T47D (cell line): Measurements from ENCODE around the gene ORC1.

ENCODE experiments used
- DNase-seq, 2 experiments: peaks; one replicate each; pipeline versions ENCODE4 v3.0.0 to v3.0.0-alpha.2; 2011 to 2012; ENCODE audit warnings: low read depth in 1 of 2, low spot score in 1 of 2
- JUND ChIP-seq: IDR thresholded peaks from 2 replicates; pipeline ENCODE4 v1.6.1; 2012; ENCODE audit warnings: low read depth
- in situ Hi-C: cut with HindIII; loops from 2 replicates; pipeline ENCODE4 v1.10.0; 2016; ENCODE audit warnings: low sequenced_read_pairs, low pct_unique_long_range_greater_than_20kb

ORC1 gene

GRCh38 chr1:52352690-52353089 lies 51.5 kb downstream of the ORC1 start:
- in situ Hi-C loops: no loop called here
- TF ChIP-seq JUND: no peak
- no peak for DNase-seq

- peak; percentile 33 to 59 for DNase-seq
- no peak for TF ChIP-seq JUND
- in situ Hi-C loops: no loop called here
Observed at GRCh38 chr1:52348704-52349300, 55.4 kb downstream of the ORC1 start.

GRCh38 chr1:52346653-52347052 lies 57.6 kb downstream of the ORC1 start:
- in situ Hi-C loops: no loop called here
- no peak for DNase-seq
- TF ChIP-seq JUND: no peak

- in situ Hi-C loops: no loop called here
- no peak for DNase-seq
- no peak for TF ChIP-seq JUND
Observed at GRCh38 chr1:52345252-52345651, 59.0 kb downstream of the ORC1 start.

- no peak for DNase-seq
- in situ Hi-C loops: no loop called here
- TF ChIP-seq JUND: no peak
Observed at GRCh38 chr1:52343979-52344378, 60.2 kb downstream of the ORC1 start.

- no peak for TF ChIP-seq JUND
- in situ Hi-C loops: no loop called here
- DNase-seq: no peak
Observed at GRCh38 chr1:52341655-52342260, 62.5 kb downstream of the ORC1 start.

- in situ Hi-C loops: no loop called here
- no peak for TF ChIP-seq JUND
- DNase-seq: no peak
Observed at GRCh38 chr1:52337439-52337838, 66.8 kb downstream of the ORC1 start.

GRCh38 chr1:52334906-52335528 lies 69.2 kb downstream of the ORC1 start:
- TF ChIP-seq JUND: no peak
- no peak for DNase-seq
- in situ Hi-C loops: no loop called here

GRCh38 chr1:52332411-52332810 lies 71.8 kb downstream of the ORC1 start:
- TF ChIP-seq JUND: no peak
- no peak for DNase-seq
- in situ Hi-C loops: no loop called here

GRCh38 chr1:52328615-52329014 lies 75.6 kb downstream of the ORC1 start:
- no peak for DNase-seq
- no peak for TF ChIP-seq JUND
- in situ Hi-C loops: no loop called here

- in situ Hi-C loops: no loop called here
- no peak for TF ChIP-seq JUND
- DNase-seq: no peak
Observed at GRCh38 chr1:52325786-52326185, 78.4 kb downstream of the ORC1 start.

- in situ Hi-C loops: no loop called here
- DNase-seq: no peak
- TF ChIP-seq JUND: no peak
Observed at GRCh38 chr1:52323731-52324130, 80.5 kb downstream of the ORC1 start.
